Measurements from ENCODE around the gene ADORA2B. TPM values are rescaled to one million over a fixed set of nuclear protein-coding genes. Genes with fewer than 3 reads are reported as not detected.

The ADORA2B gene
- total and polyA plus RNA-seq, 2 experiments from 2014 or later = 3.3 to 7.9 TPM

DNA sequence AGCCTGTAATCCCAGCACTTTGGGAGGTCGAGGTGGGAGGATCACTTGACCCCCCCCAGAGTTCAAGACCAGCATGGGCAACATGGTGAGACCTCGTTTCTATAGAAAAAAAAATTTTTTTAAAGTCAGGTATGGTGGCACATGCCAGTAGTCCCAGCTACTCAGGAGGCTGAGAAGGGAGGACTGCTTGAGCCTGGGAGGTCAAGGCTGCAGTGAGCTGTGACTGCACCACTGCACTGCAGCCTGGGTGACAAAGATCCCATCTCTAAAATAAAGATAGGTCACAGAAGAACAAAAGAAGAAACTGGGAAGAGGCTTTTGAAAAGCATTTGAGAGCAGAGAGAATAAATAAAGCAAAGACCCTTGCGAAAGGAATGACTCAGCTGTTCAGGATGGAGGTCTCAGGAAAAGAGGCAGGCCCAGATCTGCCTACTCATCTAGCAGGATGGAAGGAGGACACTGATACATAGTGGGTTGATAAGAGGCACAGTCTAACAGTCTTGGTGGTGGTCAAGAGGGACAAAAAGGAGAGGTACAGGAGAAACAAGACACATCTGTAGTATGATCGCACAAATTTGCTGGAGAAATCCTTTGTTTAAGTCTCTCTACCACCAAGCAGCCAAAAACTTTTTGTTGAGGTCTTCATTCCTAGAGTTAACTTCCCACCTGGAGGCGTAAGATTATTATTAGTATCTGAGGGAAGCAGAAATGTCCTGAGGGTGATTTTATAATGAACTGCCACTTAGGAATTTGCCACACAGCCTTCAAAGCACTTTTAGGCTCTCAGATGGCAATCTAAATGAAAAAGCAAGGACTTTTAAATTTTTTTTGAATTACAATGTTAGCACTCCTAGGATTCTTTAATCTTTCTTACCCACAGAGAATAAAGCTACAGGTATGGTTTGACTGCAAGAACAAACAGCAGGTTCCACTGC, 37.0 kb downstream of the ADORA2B start:
- peak; percentile 42 for DNase-seq (ENCODE audit: low spot score)
- Histone ChIP-seq H3F3A (replicated peaks; ENCODE audit: low read depth) (0 out of 2 replicates have a peak, but pooled peaks cover 3% of the 10 kb centered on the region), H3K27me3 (ENCODE audit: insufficient read depth) (no peaks in the 10 kb centered on the region), H2AFZ (no peak overlapping the region), H3K79me2 (replicated peaks; ENCODE audit: insufficient read depth) (no peaks in the 10 kb centered on the region), H3K27ac (ENCODE audit: low read depth) (no peak overlapping the region), H3K4me3 (no peak overlapping the region), H4K20me1 (replicated peaks; ENCODE audit: insufficient read depth) (0 out of 2 replicates have a peak, but pooled peaks cover 4% of the 10 kb centered on the region), H3K36me3 (ENCODE audit: insufficient read depth) (peaks cover 4% of the 10 kb centered on the region; the same call in 1 of the 2 replicates), H3K9me2 (ENCODE audit: insufficient read depth) (no peaks in the 10 kb centered on the region), H3K4me2 (no peak overlapping the region), H3K4me1 (ENCODE audit: insufficient read depth) (peaks cover 7% of the 10 kb centered on the region; the same call in 1 of the 2 replicates)
- ATAC-seq = no peak; the same call in 1 of the 3 replicates
- Mint-ChIP-seq H3K4me3 (no peak overlapping the region; the same call in 2 of the 3 replicates), H3K27me3 (ENCODE audit: insufficient read depth, low read depth, poor library complexity) (no peaks in the 10 kb centered on the region), H3K27ac (peak overlapping the region; percentile 74), H3K9me3 (peaks cover 8% of the 10 kb centered on the region), H3K4me1 (peaks cover 10% of the 10 kb centered on the region), H3K36me3 (ENCODE audit: low read depth) (peaks cover 83% of the 10 kb centered on the region)
- TF ChIP-seq, protein P1, sequence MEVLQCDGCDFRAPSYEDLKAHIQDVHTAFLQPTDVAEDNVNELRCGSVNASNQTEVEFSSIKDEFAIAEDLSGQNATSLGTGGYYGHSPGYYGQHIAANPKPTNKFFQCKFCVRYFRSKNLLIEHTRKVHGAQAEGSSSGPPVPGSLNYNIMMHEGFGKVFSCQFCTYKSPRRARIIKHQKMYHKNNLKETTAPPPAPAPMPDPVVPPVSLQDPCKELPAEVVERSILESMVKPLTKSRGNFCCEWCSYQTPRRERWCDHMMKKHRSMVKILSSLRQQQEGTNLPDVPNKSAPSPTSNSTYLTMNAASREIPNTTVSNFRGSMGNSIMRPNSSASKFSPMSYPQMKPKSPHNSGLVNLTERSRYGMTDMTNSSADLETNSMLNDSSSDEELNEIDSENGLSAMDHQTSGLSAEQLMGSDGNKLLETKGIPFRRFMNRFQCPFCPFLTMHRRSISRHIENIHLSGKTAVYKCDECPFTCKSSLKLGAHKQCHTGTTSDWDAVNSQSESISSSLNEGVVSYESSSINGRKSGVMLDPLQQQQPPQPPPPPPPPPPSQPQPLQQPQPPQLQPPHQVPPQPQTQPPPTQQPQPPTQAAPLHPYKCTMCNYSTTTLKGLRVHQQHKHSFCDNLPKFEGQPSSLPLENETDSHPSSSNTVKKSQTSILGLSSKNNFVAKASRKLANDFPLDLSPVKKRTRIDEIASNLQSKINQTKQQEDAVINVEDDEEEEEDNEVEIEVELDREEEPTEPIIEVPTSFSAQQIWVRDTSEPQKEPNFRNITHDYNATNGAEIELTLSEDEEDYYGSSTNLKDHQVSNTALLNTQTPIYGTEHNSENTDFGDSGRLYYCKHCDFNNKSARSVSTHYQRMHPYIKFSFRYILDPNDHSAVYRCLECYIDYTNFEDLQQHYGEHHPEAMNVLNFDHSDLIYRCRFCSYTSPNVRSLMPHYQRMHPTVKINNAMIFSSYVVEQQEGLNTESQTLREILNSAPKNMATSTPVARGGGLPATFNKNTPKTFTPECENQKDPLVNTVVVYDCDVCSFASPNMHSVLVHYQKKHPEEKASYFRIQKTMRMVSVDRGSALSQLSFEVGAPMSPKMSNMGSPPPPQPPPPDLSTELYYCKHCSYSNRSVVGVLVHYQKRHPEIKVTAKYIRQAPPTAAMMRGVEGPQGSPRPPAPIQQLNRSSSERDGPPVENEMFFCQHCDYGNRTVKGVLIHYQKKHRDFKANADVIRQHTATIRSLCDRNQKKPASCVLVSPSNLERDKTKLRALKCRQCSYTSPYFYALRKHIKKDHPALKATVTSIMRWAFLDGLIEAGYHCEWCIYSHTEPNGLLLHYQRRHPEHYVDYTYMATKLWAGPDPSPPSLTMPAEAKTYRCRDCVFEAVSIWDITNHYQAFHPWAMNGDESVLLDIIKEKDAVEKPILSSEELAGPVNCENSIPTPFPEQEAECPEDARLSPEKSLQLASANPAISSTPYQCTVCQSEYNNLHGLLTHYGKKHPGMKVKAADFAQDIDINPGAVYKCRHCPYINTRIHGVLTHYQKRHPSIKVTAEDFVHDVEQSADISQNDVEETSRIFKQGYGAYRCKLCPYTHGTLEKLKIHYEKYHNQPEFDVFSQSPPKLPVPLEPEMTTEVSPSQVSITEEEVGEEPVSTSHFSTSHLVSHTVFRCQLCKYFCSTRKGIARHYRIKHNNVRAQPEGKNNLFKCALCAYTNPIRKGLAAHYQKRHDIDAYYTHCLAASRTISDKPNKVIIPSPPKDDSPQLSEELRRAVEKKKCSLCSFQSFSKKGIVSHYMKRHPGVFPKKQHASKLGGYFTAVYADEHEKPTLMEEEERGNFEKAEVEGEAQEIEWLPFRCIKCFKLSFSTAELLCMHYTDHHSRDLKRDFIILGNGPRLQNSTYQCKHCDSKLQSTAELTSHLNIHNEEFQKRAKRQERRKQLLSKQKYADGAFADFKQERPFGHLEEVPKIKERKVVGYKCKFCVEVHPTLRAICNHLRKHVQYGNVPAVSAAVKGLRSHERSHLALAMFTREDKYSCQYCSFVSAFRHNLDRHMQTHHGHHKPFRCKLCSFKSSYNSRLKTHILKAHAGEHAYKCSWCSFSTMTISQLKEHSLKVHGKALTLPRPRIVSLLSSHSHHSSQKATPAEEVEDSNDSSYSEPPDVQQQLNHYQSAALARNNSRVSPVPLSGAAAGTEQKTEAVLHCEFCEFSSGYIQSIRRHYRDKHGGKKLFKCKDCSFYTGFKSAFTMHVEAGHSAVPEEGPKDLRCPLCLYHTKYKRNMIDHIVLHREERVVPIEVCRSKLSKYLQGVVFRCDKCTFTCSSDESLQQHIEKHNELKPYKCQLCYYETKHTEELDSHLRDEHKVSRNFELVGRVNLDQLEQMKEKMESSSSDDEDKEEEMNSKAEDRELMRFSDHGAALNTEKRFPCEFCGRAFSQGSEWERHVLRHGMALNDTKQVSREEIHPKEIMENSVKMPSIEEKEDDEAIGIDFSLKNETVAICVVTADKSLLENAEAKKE (CRISPR knock-in tag; IDR thresholded peaks at IDR 0.05) = no peak
- TF ChIP-seq ZNF114 (CRISPR knock-in tag; IDR thresholded peaks at IDR 0.05) (no peak), POLR2AphosphoS5 (IDR thresholded peaks at IDR 0.05; ENCODE audit: low read depth) (no peak), CREB1 (CRISPR knock-in tag; IDR thresholded peaks at IDR 0.05; ENCODE audit: low read depth) (no peak), EZH2 (IDR thresholded peaks at IDR 0.05; ENCODE audit: low read depth, unreplicated experiment) (no peak), JUNB (IDR thresholded peaks at IDR 0.05; ENCODE audit: unreplicated experiment) (no peak), EZH2phosphoT487 (IDR thresholded peaks at IDR 0.05; ENCODE audit: unreplicated experiment) (no peak), ZNF331 (CRISPR knock-in tag; IDR thresholded peaks at IDR 0.05; ENCODE audit: low read depth) (no peak)
- TF ChIP-seq, protein P2, sequence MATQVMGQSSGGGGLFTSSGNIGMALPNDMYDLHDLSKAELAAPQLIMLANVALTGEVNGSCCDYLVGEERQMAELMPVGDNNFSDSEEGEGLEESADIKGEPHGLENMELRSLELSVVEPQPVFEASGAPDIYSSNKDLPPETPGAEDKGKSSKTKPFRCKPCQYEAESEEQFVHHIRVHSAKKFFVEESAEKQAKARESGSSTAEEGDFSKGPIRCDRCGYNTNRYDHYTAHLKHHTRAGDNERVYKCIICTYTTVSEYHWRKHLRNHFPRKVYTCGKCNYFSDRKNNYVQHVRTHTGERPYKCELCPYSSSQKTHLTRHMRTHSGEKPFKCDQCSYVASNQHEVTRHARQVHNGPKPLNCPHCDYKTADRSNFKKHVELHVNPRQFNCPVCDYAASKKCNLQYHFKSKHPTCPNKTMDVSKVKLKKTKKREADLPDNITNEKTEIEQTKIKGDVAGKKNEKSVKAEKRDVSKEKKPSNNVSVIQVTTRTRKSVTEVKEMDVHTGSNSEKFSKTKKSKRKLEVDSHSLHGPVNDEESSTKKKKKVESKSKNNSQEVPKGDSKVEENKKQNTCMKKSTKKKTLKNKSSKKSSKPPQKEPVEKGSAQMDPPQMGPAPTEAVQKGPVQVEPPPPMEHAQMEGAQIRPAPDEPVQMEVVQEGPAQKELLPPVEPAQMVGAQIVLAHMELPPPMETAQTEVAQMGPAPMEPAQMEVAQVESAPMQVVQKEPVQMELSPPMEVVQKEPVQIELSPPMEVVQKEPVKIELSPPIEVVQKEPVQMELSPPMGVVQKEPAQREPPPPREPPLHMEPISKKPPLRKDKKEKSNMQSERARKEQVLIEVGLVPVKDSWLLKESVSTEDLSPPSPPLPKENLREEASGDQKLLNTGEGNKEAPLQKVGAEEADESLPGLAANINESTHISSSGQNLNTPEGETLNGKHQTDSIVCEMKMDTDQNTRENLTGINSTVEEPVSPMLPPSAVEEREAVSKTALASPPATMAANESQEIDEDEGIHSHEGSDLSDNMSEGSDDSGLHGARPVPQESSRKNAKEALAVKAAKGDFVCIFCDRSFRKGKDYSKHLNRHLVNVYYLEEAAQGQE (IDR thresholded peaks at IDR 0.05; ENCODE audit: unreplicated experiment) = no peak
- TF ChIP-seq, protein P3, sequence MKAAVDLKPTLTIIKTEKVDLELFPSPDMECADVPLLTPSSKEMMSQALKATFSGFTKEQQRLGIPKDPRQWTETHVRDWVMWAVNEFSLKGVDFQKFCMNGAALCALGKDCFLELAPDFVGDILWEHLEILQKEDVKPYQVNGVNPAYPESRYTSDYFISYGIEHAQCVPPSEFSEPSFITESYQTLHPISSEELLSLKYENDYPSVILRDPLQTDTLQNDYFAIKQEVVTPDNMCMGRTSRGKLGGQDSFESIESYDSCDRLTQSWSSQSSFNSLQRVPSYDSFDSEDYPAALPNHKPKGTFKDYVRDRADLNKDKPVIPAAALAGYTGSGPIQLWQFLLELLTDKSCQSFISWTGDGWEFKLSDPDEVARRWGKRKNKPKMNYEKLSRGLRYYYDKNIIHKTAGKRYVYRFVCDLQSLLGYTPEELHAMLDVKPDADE (IDR thresholded peaks at IDR 0.05) = no peak
- TF ChIP-seq, protein P4, sequence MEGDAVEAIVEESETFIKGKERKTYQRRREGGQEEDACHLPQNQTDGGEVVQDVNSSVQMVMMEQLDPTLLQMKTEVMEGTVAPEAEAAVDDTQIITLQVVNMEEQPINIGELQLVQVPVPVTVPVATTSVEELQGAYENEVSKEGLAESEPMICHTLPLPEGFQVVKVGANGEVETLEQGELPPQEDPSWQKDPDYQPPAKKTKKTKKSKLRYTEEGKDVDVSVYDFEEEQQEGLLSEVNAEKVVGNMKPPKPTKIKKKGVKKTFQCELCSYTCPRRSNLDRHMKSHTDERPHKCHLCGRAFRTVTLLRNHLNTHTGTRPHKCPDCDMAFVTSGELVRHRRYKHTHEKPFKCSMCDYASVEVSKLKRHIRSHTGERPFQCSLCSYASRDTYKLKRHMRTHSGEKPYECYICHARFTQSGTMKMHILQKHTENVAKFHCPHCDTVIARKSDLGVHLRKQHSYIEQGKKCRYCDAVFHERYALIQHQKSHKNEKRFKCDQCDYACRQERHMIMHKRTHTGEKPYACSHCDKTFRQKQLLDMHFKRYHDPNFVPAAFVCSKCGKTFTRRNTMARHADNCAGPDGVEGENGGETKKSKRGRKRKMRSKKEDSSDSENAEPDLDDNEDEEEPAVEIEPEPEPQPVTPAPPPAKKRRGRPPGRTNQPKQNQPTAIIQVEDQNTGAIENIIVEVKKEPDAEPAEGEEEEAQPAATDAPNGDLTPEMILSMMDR (conservative IDR thresholded peaks at IDR 0.05; ENCODE audit: low read depth in 2 of 2) = no peak
